Measurements from ENCODE around the gene TEX14. TPM values are rescaled to one million over a fixed set of nuclear protein-coding genes. Genes with fewer than 3 reads are reported as not detected.

The TEX14 gene
- polyA plus RNA-seq, 1 of the 3 experiments (the other 2 are of a cell fraction) = 0.02 TPM

GRCh38 chr17:58534331-58534730, 157.5 kb downstream of the TEX14 start (continued):
- no peak for TF ChIP-seq TAF1 (IDR thresholded peaks at IDR 0.05; ENCODE audit: borderline replicate concordance, low read depth, low read length)
- TF ChIP-seq NRF1 (IDR thresholded peaks at IDR 0.05; ENCODE audit: low read depth, low read length) = no peak
- no peak for TF ChIP-seq RXRA (IDR thresholded peaks at IDR 0.05; ENCODE audit: borderline replicate concordance, low read depth)
- no peak for TF ChIP-seq POLR2AphosphoS5 (IDR thresholded peaks at IDR 0.05; ENCODE audit: low read depth, low read length)
- no peak for TF ChIP-seq FOXJ3 (CRISPR knock-in tag; IDR thresholded peaks at IDR 0.05)
- no peak for TF ChIP-seq ZBTB33 (IDR thresholded peaks at IDR 0.05; ENCODE audit: borderline replicate concordance, low read depth)
- no peak for TF ChIP-seq RCOR1 (IDR thresholded peaks at IDR 0.05; ENCODE audit: low read length)
- TF ChIP-seq GATA2 (CRISPR knock-in tag; IDR thresholded peaks at IDR 0.05) = no peak
- TF ChIP-seq REST (IDR thresholded peaks at IDR 0.05; ENCODE audit: low read depth, low read length) = no peak
- no peak for TF ChIP-seq PBX3 (IDR thresholded peaks at IDR 0.05)

- H3K9me3 ChIP-seq = no peaks in the 10 kb centered on the region
- H3K4me1 ChIP-seq (ENCODE audit: control insufficient read depth in 1 of 2, insufficient read depth in 2 of 2, low read depth in 1 of 2, low read length in 1 of 2) = peaks cover 5 to 16% of the 10 kb centered on the region in 2 experiments; a peak in 2 of 4 replicates
- POLR2A ChIA-PET = interaction anchor here (0.6 to 1.4 kb wide), 2 partner anchors 19 to 32 kb away, joined by 3 to 5 read pairs; partner anchors contain the start of gene MTMR4
- TF ChIP-seq JUND (IDR thresholded peaks at IDR 0.05) (no peak), FOSL2 (IDR thresholded peaks at IDR 0.05; ENCODE audit: borderline replicate concordance, low read depth) (no peak), SIN3A (IDR thresholded peaks at IDR 0.05; ENCODE audit: borderline replicate concordance, low read depth, low read length) (no peak), PBX3 (IDR thresholded peaks at IDR 0.05) (no peak), USF2 (IDR thresholded peaks at IDR 0.05; ENCODE audit: borderline replicate concordance, low read depth, low read length) (no peak), YY1 (IDR thresholded peaks at IDR 0.05; ENCODE audit: low read depth) (no peak), ELF1 (IDR thresholded peaks at IDR 0.05) (no peak), NRF1 (IDR thresholded peaks at IDR 0.05; ENCODE audit: low read depth, low read length) (no peak), FOXM1 (IDR thresholded peaks at IDR 0.05; ENCODE audit: low read depth) (no peak), RFX5 (IDR thresholded peaks at IDR 0.05; ENCODE audit: low read length) (no peak), FOXJ3 (CRISPR knock-in tag; IDR thresholded peaks at IDR 0.05) (no peak), GABPA (IDR thresholded peaks at IDR 0.05; ENCODE audit: low read depth) (no peak), ZBTB33 (IDR thresholded peaks at IDR 0.05; ENCODE audit: borderline replicate concordance, low read depth) (no peak), SMC3 (IDR thresholded peaks at IDR 0.05; ENCODE audit: low read depth, low read length) (no peak)
Measured at GRCh38 chr17:58533616-58534188, 158.1 kb downstream of the TEX14 start.

More at GRCh38 chr17:58533616-58534188, 158.1 kb downstream of the TEX14 start:
- no peak overlapping the region for H3K4me2 ChIP-seq
- H3K9me2 ChIP-seq = no peaks in the 10 kb centered on the region
- no peak overlapping the region for H3K27ac ChIP-seq (ENCODE audit: low read depth in 2 of 2, low read length in 1 of 2)
- H3K27me3 ChIP-seq (ENCODE audit: insufficient read depth) = no peaks in the 10 kb centered on the region; the same call in 1 of the 2 replicates
- no peaks in the 10 kb centered on the region for H3K36me3 ChIP-seq (replicated peaks in 1 of 2; ENCODE audit: control insufficient read depth in 1 of 2, insufficient read depth in 2 of 2, low read length in 1 of 2)
- H3K79me2 ChIP-seq (ENCODE audit: insufficient read depth) = no peaks in the 10 kb centered on the region
- H3K4me3 ChIP-seq (ENCODE audit: low read depth in 2 of 2, low read length in 1 of 2) = no peak overlapping the region
- no peak for DNase-seq
- no peaks in the 10 kb centered on the region for H3F3A ChIP-seq (replicated peaks; ENCODE audit: insufficient read depth)
- no peak overlapping the region for H3K9ac ChIP-seq
- no peaks in the 10 kb centered on the region for H4K20me1 ChIP-seq (ENCODE audit: insufficient read depth)
- CTCF ChIA-PET = interaction anchor here (0.9 to 10.3 kb wide), 6 partner anchors 9 to 174 kb away, joined by 3 to 112 read pairs (median 5); no protein-coding TSS in a partner anchor
- H2AFZ ChIP-seq (ENCODE audit: low read depth) = no peak overlapping the region
- WGBS (ENCODE audit: low lambda C conversion rate) = 78% methylated on average over 5 of the region's 5 CpGs

Measured in SK-N-SH (cell line).